Measurements from ENCODE around the gene HES5. TPM values are rescaled to one million over a fixed set of nuclear protein-coding genes. Genes with fewer than 3 reads are reported as not detected.

The HES5 gene
- total and polyA plus RNA-seq, 2 experiments from 2014 or later, result 0.16 to 0.21 TPM

- Histone ChIP-seq H3K4me2 (no peak within 1 kb of the TSS), H3K4me3 (no peak within 1 kb of the TSS), H3K27me3 (ENCODE audit: insufficient read depth) (no peaks in the 10 kb centered on the region), H2AFZ (no peak within 1 kb of the TSS), H3K79me2 (replicated peaks; ENCODE audit: insufficient read depth) (no peaks in the 10 kb centered on the region), H3F3A (replicated peaks; ENCODE audit: low read depth) (no peaks in the 10 kb centered on the region), H4K20me1 (replicated peaks; ENCODE audit: insufficient read depth) (no peaks in the 10 kb centered on the region), H3K36me3 (ENCODE audit: insufficient read depth) (no peaks in the 10 kb centered on the region), H3K4me1 (ENCODE audit: insufficient read depth) (no peaks in the 10 kb centered on the region), H3K27ac (ENCODE audit: low read depth) (no peak within 1 kb of the TSS), H3K9me2 (ENCODE audit: insufficient read depth) (no peaks in the 10 kb centered on the region)
- H3K36me3 Mint-ChIP-seq (ENCODE audit: low read depth), result no peaks in the 10 kb centered on the region; the same call in 2 of the 3 replicates
- no peak within 1 kb of the TSS; the same call in 1 of the 2 replicates for H3K27ac Mint-ChIP-seq
- H3K27me3 Mint-ChIP-seq (ENCODE audit: insufficient read depth, low read depth, poor library complexity), result peaks cover 3% of the 10 kb centered on the region
- H3K4me3 Mint-ChIP-seq, result no peak within 1 kb of the TSS
- ATAC-seq (peak; percentile 24), DNase-seq (ENCODE audit: low spot score) (no peak)
- no peaks in the 10 kb centered on the region for H3K9me3 Mint-ChIP-seq
- peaks cover 7% of the 10 kb centered on the region; the same call in 2 of the 3 replicates for H3K4me1 Mint-ChIP-seq
- no peak for TF ChIP-seq ZNF331 (CRISPR knock-in tag; IDR thresholded peaks at IDR 0.05; ENCODE audit: low read depth)
- TF ChIP-seq EZH2phosphoT487 (IDR thresholded peaks at IDR 0.05; ENCODE audit: unreplicated experiment), result no peak
- no peak for TF ChIP-seq EZH2 (IDR thresholded peaks at IDR 0.05; ENCODE audit: low read depth, unreplicated experiment)
- TF ChIP-seq, protein P1, sequence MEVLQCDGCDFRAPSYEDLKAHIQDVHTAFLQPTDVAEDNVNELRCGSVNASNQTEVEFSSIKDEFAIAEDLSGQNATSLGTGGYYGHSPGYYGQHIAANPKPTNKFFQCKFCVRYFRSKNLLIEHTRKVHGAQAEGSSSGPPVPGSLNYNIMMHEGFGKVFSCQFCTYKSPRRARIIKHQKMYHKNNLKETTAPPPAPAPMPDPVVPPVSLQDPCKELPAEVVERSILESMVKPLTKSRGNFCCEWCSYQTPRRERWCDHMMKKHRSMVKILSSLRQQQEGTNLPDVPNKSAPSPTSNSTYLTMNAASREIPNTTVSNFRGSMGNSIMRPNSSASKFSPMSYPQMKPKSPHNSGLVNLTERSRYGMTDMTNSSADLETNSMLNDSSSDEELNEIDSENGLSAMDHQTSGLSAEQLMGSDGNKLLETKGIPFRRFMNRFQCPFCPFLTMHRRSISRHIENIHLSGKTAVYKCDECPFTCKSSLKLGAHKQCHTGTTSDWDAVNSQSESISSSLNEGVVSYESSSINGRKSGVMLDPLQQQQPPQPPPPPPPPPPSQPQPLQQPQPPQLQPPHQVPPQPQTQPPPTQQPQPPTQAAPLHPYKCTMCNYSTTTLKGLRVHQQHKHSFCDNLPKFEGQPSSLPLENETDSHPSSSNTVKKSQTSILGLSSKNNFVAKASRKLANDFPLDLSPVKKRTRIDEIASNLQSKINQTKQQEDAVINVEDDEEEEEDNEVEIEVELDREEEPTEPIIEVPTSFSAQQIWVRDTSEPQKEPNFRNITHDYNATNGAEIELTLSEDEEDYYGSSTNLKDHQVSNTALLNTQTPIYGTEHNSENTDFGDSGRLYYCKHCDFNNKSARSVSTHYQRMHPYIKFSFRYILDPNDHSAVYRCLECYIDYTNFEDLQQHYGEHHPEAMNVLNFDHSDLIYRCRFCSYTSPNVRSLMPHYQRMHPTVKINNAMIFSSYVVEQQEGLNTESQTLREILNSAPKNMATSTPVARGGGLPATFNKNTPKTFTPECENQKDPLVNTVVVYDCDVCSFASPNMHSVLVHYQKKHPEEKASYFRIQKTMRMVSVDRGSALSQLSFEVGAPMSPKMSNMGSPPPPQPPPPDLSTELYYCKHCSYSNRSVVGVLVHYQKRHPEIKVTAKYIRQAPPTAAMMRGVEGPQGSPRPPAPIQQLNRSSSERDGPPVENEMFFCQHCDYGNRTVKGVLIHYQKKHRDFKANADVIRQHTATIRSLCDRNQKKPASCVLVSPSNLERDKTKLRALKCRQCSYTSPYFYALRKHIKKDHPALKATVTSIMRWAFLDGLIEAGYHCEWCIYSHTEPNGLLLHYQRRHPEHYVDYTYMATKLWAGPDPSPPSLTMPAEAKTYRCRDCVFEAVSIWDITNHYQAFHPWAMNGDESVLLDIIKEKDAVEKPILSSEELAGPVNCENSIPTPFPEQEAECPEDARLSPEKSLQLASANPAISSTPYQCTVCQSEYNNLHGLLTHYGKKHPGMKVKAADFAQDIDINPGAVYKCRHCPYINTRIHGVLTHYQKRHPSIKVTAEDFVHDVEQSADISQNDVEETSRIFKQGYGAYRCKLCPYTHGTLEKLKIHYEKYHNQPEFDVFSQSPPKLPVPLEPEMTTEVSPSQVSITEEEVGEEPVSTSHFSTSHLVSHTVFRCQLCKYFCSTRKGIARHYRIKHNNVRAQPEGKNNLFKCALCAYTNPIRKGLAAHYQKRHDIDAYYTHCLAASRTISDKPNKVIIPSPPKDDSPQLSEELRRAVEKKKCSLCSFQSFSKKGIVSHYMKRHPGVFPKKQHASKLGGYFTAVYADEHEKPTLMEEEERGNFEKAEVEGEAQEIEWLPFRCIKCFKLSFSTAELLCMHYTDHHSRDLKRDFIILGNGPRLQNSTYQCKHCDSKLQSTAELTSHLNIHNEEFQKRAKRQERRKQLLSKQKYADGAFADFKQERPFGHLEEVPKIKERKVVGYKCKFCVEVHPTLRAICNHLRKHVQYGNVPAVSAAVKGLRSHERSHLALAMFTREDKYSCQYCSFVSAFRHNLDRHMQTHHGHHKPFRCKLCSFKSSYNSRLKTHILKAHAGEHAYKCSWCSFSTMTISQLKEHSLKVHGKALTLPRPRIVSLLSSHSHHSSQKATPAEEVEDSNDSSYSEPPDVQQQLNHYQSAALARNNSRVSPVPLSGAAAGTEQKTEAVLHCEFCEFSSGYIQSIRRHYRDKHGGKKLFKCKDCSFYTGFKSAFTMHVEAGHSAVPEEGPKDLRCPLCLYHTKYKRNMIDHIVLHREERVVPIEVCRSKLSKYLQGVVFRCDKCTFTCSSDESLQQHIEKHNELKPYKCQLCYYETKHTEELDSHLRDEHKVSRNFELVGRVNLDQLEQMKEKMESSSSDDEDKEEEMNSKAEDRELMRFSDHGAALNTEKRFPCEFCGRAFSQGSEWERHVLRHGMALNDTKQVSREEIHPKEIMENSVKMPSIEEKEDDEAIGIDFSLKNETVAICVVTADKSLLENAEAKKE (CRISPR knock-in tag; IDR thresholded peaks at IDR 0.05), result no peak
- TF ChIP-seq, protein P2, sequence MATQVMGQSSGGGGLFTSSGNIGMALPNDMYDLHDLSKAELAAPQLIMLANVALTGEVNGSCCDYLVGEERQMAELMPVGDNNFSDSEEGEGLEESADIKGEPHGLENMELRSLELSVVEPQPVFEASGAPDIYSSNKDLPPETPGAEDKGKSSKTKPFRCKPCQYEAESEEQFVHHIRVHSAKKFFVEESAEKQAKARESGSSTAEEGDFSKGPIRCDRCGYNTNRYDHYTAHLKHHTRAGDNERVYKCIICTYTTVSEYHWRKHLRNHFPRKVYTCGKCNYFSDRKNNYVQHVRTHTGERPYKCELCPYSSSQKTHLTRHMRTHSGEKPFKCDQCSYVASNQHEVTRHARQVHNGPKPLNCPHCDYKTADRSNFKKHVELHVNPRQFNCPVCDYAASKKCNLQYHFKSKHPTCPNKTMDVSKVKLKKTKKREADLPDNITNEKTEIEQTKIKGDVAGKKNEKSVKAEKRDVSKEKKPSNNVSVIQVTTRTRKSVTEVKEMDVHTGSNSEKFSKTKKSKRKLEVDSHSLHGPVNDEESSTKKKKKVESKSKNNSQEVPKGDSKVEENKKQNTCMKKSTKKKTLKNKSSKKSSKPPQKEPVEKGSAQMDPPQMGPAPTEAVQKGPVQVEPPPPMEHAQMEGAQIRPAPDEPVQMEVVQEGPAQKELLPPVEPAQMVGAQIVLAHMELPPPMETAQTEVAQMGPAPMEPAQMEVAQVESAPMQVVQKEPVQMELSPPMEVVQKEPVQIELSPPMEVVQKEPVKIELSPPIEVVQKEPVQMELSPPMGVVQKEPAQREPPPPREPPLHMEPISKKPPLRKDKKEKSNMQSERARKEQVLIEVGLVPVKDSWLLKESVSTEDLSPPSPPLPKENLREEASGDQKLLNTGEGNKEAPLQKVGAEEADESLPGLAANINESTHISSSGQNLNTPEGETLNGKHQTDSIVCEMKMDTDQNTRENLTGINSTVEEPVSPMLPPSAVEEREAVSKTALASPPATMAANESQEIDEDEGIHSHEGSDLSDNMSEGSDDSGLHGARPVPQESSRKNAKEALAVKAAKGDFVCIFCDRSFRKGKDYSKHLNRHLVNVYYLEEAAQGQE (IDR thresholded peaks at IDR 0.05; ENCODE audit: unreplicated experiment), result no peak
- TF ChIP-seq ZNF114 (CRISPR knock-in tag; IDR thresholded peaks at IDR 0.05), result no peak
Observed at GRCh38 chr1:2556277-2556677, 26.2 kb upstream of the HES5 start, which contains the start of gene TNFRSF14. TNFRSF14 (plus strand) TSS chr1:2556371; CDS start chr1:2556665, 294 bp downstream.
